ENCODE measurements around the gene SLBP.
"Not testable (repeated sequence)": the region's sequence is repeated elsewhere in the genome, so short reads cannot be mapped to it uniquely, and the experiment has no call there.

The SLBP gene

GRCh38 chr4:1705732-1706131, 6.4 kb downstream of the SLBP start:
- FAIRE-seq, result no peak

DNA sequence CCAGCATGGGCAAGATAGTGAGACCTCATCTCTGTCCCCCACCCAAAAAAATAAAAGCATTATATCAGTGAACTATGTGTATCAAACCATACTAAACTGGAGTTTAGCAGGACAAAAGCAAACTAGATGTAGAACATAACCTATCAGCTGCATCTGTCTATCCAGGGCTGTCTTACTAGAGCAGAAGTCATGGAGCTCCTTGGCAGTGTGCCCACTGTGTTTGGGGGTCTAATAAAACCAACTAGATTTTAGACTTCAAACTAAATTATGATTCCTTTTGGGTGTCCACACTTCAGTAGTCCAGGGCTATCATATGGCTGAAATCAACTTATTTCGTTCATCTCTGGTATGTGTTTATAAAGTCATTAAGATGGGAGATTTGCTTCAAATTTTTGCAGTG, 8.3 kb downstream of the SLBP start:
- FAIRE-seq, result no peak

DNA sequence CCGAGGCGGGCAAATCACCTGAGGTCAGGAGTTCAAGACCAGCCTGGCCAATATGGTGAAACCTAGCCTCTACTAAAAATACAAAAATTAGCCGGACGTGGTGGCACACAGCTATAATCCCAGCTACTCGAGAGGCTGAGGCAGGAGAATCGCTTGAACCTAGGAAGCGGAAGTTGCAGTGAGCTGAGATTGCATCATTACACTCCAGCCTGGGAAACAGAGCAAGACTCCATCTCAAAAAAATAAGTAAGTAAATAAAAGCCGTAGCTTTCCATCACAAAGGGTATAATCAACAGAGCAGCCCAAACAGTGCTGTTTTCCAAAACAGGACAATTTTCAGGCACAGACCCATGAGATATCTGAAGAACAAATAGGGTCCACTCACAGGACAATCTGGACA, 10.4 kb downstream of the SLBP start:
- FAIRE-seq, result not testable (repeated sequence)

- no peak for FAIRE-seq
Measured at GRCh38 chr4:1695913-1696312, 16.2 kb downstream of the SLBP start.

DNA sequence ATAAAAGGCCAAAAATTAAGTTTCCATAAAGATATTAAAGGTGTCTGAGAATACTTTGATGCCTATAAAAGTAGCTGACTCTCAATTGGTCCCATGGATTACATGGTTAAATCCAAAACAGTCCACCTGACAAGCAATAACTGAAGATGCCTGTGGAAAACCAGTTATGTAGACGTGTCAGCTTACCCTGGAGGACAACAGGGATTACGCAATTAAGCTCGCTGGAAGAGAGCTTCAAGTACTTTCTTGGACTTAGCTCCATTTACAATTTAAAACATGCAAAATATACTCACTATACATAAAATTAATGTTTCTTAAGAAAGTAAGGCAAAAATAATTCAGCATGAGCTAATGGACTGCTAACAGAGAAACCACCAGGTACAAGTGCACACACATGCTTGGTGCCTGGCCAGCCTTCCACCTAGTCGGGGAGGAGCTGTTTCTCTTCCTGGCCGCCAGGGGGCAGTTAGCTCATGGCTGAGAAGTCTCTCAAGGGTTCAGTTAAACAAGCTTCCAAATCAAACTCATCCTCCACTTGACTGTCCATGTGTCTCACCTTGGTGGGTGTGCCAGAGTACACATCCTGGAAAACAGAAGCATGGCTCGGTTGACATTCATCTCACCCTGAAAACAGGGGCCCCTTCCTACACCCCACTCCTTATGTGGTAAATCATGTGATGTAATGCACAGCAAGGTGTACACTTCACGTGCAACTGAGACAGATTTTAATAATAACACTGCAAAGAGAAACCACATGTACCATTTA, 18.8 kb downstream of the SLBP start:
- FAIRE-seq, result no peak

- FAIRE-seq, result no peak
Measured at GRCh38 chr4:1691737-1692373, 20.3 kb downstream of the SLBP start.

DNA sequence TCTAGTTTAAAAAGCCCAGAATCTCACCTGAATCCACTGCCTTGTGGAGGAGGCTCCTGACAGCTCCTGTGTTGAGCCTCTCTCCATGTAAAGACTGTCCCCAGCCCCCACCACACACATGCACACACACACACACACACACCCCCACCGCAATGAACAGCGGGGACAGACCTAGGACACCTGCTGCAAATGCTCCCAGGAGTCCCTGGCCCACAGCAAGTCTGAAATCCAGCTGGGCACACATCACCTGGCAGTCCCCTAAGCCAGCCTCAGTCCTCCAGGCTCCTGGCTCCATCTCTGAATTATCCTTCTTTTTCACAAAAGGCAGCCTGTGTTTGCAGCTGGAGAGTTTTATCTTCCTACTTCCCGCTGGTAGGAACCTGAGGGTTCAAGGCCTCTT, 21.4 kb downstream of the SLBP start:
- FAIRE-seq, result no peak

- FAIRE-seq, result no peak
Measured at GRCh38 chr4:1686440-1687036, 25.6 kb downstream of the SLBP start.

- no peak for FAIRE-seq
Measured at GRCh38 chr4:1685235-1686150, 26.6 kb downstream of the SLBP start.

DNA sequence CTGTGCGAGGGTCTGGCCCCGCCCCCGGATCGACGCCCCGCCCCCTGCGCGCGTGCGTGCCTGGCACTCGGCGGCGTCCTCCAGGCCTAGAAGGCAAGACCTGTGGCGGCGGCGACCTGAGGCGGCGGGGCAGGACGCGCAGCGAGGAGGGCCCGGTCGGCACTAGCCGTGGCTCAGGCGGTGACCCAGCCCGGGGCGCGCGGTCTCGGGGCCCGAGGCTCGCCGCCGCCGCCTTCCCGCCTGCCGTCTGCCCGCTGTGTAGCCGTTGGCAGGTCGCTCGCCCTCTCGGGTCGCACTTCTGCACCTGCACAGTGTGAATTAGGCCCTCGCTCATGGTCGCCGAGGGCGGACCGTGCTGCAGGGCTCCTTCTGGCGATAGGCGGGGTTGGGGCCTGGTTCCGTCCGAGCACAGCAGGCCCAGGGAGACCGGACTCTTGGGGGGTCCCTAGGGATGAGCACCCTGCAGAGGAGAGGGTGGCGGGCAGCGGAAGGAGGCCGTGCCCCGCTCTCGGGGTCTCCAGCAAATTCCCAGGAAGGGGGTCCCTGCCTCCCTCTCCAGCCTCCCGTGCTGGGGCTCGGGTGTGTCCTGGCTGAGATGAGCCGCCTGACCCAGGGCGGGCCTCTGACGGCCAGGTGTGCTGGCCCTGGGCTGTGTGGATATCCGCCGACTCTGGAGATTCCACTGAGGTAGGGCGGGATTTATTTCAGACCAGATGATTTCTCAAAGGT, 27.4 kb downstream of the SLBP start:
- no peak for FAIRE-seq

- no peak for FAIRE-seq
Measured at GRCh38 chr4:1683736-1684505, 28.2 kb downstream of the SLBP start, which contains the start of gene FAM53A. TSS of gene FAM53A (minus strand) at chr4:1684313. CDS start at chr4:1668741, 15,572 bp downstream.

GRCh38 chr4:1683261-1683735, 28.8 kb downstream of the SLBP start:
- FAIRE-seq, result no peak

- FAIRE-seq, result no peak
Measured at GRCh38 chr4:1682860-1683259, 29.3 kb downstream of the SLBP start.

GRCh38 chr4:1678244-1678643, 33.9 kb downstream of the SLBP start:
- no peak for FAIRE-seq

DNA sequence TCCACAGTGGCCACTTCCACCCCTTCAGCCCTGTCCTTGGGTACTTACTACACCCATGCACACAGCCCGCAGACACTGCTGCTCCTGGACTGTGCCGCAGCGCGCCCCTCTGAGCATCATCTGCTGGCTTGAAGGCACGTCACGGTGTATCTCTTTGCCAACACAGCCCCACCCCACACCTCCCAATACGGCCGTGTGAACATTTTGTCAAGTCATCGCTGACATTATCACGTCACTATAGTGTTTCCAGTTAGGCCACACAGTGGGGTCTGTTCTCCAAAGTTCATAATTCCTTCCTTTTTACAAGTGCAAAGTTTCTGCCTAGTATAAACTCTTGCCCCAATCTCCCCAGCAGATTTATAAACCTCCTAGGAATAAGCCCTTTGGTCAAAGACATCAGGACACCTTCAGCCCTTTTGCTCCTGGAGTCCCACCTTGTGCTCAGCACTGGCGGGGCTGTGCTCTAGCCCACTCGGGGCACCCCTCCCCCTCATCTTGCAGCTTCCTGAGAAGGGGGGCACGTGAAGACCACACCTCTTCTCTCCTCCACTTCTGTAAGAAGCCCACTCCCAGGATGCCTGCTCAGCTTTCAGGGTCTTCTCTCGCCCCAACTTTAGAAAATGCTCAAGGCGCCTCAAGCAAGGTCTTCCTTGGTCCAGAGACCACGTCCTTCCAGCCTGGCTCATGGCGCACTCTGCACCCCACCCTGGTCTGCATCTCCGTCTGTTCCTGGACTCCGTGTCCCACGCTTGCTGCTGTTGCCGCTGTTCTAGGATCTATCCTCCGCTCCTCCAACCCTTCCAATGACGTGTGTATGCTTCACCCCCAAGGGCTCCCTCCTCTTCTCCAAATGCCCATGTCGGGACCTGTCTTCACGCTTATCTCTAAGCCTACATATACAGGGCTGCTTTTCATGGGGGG, 35.3 kb downstream of the SLBP start:
- FAIRE-seq, result no peak

DNA sequence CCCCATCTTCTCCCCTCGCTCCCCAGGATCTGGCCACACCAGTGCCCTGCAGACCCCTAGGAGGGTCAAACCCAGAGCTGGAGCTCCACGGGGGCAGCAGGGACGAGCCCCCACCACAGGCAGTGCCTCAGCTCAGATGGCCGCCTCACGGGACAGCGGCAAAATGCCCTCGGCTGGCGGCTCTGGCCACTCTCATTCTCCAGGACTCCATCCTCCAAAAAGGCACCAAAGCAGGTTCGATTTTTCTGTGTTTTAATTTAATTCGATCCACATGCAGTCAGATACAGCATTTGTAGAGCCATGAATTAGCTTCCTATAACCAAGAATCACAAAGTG, 36.3 kb downstream of the SLBP start:
- no peak for FAIRE-seq

DNA sequence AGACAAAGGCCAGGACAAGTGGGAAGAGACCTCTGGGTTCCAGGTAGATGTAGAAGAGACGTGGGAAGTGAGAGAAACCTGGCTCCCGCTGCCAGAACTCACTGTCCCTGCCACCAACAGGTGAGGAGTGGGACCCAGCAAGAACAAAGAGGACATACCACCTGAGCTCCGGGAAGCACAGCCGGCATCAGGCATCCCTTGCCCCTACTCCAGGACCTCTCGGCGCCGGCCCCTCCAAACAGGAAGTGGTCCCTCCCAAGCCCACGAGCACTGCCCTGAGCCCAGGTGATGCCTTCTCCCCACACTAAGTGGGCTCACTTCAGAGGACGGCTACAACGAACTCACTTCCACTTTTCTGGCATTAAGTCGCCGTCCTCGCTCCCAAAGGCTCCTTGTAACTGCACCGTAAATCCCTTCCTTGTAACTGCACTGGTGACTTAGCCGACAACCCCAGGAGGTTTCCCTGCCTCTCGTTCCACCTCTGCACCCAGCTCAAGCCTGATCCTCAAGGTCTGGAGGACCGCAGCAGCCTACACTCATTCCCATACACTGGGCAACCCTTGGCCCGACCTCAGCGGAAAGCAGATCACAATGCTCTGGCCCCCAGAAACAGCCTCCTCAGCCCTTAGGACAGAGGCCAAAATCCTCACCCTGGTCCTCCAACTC, 36.9 kb downstream of the SLBP start:
- FAIRE-seq, result no peak

DNA sequence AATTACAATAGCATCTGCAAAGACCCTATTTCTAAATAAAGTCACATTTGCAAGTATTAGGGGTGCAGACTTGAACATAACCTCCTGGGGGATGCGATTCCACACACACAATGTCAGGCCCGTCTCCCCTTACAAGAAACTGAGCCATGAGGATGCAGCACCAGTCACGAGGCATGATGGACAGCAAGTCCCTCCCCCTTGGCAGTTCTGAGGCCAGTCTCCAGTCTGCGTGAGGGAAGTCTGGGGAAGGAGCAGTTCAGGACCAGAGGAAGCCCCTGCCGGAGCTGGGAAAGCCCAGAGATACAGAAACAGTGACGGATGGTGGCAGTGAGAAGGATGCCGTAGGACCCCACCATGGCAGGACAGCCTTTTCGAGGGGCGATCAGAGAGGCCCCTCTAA, 37.4 kb downstream of the SLBP start:
- FAIRE-seq, result no peak

DNA sequence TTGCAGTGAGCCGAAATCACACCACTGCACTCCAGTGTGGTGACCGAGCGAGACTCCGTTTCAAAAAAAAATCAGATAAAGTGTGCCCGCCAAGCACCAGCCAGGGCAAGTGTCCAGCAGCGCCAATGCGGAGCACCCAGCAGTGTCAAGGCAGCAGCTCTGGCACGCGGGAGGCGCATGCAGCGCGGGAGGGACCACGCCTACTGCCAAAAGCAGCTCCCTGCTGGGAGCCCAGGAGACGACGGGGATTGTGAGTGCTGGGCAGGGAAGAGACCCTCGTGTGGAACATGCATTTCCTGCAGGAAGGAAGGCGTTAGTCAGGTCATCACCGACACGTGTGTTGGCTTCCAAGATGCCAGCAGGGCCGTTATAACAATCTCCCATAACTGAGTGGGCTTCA, 38.4 kb downstream of the SLBP start:
- no peak for FAIRE-seq

GRCh38 chr4:1671011-1671410, 41.1 kb downstream of the SLBP start:
- FAIRE-seq, result not testable (repeated sequence)
